HAP-1 (cell line): ENCODE measurements around the gene CTBP2.

ENCODE experiments used
- DNase-seq, 2 experiments: peaks; one replicate each; pipeline ENCODE4 v3.0.0-alpha.2; 2016 to 2020; ENCODE audit warnings: low spot score in 2 of 2
- H3K27me3 ChIP-seq: fragments of 250-450 bp; sonication (Bioruptor Pico); 2 replicates; pipeline ENCODE4 v1.5.1; 2020; ENCODE audit warnings: low read depth, mild to moderate bottlenecking, moderate library complexity
- H3K36me3 ChIP-seq: fragments of 250-450 bp; sonication (Bioruptor Pico); replicated peaks from 2 replicates; pipeline ENCODE4 v1.5.1; 2020; ENCODE audit warnings: mild to moderate bottlenecking
- H3K4me1 ChIP-seq: fragments of 250-450 bp; sonication (Bioruptor Pico); 2 replicates; pipeline ENCODE4 v1.5.1; 2020; ENCODE audit warnings: mild to moderate bottlenecking
- H3K4me3 ChIP-seq: fragments of 250-450 bp; sonication (Bioruptor Pico); 2 replicates; pipeline ENCODE4 v1.5.1; 2020; ENCODE audit warnings: mild to moderate bottlenecking, moderate library complexity
- H3K9me3 ChIP-seq: fragments of 250-450 bp; sonication (Bioruptor Pico); 2 replicates; pipeline ENCODE4 v1.5.1; 2020; ENCODE audit warnings: mild to moderate bottlenecking, moderate library complexity
- in situ Hi-C: fragments of 300-500 bp; cut with MboI; formaldehyde crosslinking; loops from 3 replicates; pipeline ENCODE4 v1.14.3; 2020; ENCODE audit warnings: low sequenced_read_pairs, inconsistent platforms, mixed read lengths

The CTBP2 gene

DNA sequence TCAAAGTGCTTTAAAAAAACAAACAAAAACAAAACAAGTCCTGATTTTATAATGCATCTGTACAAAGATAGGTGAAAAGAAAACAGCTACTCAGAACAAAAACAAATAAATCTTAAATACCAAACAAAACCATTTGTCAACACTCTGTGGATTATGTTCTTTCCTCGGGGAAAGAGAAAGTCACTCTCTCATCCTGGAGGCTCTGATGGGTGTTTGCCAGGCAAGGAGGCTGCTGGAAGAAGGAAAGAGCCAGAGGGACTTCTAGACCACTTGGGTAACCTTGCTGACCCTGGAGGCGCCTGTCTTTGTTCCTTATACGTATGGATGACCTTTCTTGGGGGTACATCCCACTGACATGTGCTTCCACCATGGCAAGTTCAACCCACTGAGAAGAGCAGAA, 125.7 kb downstream of the CTBP2 start:
- Histone ChIP-seq H3K36me3 (peaks cover 13% of the 10 kb centered on the region), H3K4me3 (no peak overlapping the region), H3K9me3 (no peaks in the 10 kb centered on the region), H3K27me3 (no peaks in the 10 kb centered on the region), H3K4me1 (peaks cover 40% of the 10 kb centered on the region)
- in situ Hi-C loops, result no loop called here
- no peak for DNase-seq

DNA sequence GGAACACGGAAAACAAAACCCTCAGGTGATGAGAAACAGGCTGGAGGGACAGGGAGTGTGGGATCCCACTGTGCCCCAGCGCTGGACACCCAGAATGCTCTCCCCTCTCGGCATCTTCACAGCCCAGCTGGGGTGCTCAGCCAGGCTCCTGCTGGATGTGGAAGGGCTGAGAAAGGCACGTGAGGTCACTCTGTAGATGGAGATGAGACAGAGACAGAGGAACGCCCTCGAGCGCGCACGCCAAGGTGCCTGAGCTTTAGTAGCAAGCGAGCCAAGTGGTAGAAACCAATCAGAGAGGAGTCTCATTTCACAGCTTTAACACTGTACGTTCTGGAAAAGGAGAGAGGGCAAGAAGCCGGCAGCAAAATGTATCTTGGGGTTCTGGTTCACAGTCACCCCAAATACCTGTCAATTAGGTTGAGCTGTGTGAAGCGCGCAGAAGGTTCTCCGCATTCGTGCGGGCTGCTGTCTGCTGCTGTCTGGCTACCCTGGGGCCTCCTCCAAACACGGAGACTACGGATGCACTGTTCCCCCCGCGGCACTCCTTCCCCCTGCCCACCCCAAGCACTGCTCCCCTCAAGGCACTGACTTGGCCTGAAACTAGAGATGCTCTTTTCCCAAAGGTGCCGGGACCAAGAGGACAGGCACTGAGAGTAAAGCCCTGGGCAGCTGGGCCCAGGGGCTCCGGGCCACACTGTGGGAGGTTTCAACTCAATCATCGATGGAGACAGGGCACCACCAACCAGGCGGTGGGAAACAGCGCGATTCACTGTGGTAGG, 127.0 kb downstream of the CTBP2 start:
- in situ Hi-C loops, result no loop called here
- DNase-seq, result no peak
- Histone ChIP-seq H3K27me3 (no peaks in the 10 kb centered on the region), H3K36me3 (peaks cover 12% of the 10 kb centered on the region), H3K4me1 (peaks cover 45% of the 10 kb centered on the region), H3K4me3 (no peak overlapping the region), H3K9me3 (no peaks in the 10 kb centered on the region)

DNA sequence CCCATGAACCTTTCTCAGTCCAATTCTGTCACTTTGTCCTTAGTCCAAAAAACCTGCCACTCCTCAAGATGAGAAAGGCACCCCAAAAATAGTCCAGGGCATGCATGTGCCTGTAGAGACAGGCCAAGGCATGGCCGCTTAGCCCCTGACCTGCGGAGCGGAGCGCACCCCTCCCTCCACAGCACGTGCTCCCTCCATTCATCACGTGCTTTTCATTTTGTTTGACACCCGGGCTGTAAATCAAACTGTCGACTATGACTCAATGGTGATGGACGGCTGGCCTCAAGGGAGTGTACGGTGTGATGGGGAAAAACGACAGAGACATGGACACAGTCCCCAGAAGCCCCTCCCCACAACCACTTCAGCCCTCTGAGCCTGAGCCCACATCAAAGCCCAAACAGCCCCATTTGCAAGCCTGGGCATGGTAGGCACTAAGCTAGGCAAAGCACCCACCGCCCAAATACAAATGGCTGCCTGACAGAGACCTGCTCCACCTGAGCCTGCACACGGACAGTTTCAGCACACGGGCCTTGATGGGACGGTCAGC, 127.8 kb downstream of the CTBP2 start:
- peaks cover 12% of the 10 kb centered on the region for H3K36me3 ChIP-seq
- peaks cover 42% of the 10 kb centered on the region for H3K4me1 ChIP-seq
- in situ Hi-C loops, result no loop called here
- no peaks in the 10 kb centered on the region for H3K27me3 ChIP-seq
- H3K4me3 ChIP-seq, result no peak overlapping the region
- no peaks in the 10 kb centered on the region for H3K9me3 ChIP-seq
- DNase-seq, result no peak

DNA sequence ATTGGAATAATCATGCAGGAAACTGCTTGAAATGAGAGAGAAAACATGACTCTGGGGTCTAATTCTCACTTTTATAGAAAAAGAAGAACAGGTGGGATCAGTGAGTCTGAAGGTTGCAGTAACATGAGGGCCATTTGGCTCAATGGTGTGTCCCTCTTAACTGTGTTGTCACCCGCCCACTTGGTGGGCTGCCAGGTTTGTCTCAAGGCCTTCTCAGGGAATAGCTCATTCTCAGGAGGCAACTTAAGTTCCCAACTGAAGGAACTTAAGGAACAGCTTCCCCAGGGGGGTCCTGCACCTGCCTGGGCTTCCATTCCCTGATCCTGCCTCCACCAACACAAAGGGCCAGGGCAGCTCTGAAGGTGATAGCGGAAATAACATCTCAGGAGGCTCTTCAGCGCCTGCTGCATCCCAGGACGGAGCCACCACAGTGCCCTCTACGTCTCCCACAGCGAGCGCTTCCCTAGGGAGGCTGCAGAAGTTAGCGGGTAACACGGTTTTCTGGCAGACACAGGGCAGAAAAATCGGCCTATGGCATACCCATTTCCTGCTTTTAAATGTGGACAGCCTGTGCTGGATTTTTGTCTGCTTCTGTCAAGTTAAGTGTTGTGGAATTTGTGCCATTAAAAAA, 129.7 kb downstream of the CTBP2 start:
- Histone ChIP-seq H3K9me3 (no peaks in the 10 kb centered on the region), H3K27me3 (no peaks in the 10 kb centered on the region), H3K4me3 (no peak overlapping the region), H3K4me1 (peaks cover 32% of the 10 kb centered on the region), H3K36me3 (peaks cover 6% of the 10 kb centered on the region)
- in situ Hi-C loops, result no loop called here
- peak in 1 of 2 experiments; percentile 14 for DNase-seq

GRCh38 chr10:125029584-125030242, 130.7 kb downstream of the CTBP2 start:
- in situ Hi-C loops, result no loop called here

GRCh38 chr10:125027871-125028869, 132.2 kb downstream of the CTBP2 start:
- in situ Hi-C loops, result no loop called here
- Histone ChIP-seq H3K27me3 (no peaks in the 10 kb centered on the region), H3K9me3 (no peaks in the 10 kb centered on the region), H3K4me1 (peaks cover 39% of the 10 kb centered on the region), H3K36me3 (peaks cover 6% of the 10 kb centered on the region), H3K4me3 (no peak overlapping the region)
- peak; percentile 62 to 77 for DNase-seq

More at GRCh38 chr10:125029584-125030242, 130.7 kb downstream of the CTBP2 start:
- Histone ChIP-seq H3K4me3 (no peak overlapping the region), H3K36me3 (peaks cover 6% of the 10 kb centered on the region), H3K27me3 (no peaks in the 10 kb centered on the region), H3K9me3 (no peaks in the 10 kb centered on the region), H3K4me1 (peaks cover 33% of the 10 kb centered on the region)
- DNase-seq, result no peak

DNA sequence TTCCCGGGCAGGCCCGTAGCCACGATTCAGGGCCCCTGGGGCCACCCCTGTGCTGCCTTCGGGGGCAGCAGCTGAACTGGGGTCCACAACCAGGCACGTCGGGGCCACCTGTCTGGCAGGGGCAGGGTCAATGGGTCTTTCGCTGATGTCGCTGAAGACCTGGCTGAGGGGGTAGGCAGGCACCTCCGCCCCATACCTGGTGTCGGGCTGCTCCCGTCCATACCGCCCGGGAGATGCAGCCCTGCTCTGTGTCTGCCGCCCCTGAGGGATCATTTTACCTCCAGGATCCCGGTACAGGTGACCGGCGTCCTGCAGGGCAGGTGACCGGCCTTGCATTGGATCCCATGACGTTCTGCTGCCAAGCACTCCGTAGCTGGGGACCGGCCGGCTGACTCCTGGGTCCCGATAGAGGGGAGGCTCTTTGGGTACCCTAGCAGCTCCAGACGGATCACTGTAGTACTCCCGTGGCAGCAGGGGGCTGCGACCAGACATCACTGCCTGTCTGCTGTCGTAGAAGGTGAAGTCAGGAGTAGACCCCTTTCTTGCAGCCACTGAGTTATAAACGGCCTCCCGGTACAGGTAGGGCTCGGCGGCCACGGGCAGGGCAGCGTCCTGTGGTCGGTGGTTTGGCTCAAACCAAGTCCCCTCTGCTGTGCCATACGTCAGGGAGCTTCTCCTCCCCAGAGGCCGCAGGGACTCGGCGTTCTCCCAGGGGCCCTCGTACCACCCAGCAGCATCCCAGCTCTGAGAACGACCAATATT, 133.2 kb downstream of the CTBP2 start:
- Histone ChIP-seq H3K36me3 (peaks cover 6% of the 10 kb centered on the region), H3K9me3 (no peaks in the 10 kb centered on the region), H3K4me1 (peaks cover 39% of the 10 kb centered on the region), H3K27me3 (no peaks in the 10 kb centered on the region), H3K4me3 (no peak overlapping the region)
- in situ Hi-C loops, result no loop called here
- DNase-seq, result no peak

DNA sequence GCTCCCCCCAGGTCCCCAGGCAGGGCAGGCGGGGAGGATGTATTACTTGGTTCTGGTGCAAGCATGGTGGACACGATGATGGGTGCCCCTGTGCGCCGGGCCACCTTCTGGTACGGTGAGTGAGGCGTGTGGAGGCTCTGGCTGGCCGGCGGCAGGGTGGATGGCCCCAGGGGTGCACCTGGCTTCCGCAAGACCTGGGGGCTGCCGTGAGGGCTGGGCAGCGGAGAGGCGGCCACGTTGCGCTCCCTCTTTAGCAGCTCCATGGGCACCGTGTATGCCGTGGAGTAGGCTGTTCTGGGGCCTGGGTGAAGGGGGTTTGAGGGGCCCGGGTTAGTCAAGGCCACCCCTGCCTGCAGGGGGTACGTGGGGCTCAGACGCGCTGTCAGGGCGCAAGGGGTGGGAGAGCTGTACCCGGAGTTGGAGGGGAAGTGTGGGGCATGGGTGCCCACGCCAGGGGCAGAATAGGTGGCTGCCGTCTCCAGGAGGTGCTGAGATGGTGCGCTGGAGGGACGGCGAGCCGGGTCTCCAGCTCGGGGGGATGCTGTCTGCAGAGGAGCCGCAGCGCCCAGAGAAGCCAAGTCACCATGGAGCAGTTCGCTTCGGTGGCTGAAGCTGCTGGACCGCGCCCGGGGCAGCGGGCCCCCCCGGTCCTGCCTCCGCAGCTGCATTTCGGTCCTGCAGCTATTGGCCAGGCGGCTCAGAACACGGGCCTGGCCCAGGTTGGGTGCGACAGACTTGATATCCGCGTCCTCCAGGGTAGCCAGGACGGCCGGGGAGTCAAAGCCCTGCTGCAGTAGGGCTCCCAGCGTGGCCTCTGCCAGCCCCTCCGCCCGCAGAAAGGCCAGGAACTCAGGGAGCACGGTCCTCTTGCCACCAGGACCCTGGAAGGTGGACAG, 134.1 kb downstream of the CTBP2 start:
- in situ Hi-C loops, result no loop called here
- DNase-seq, result no peak

GRCh38 chr10:125025341-125025740, 135.0 kb downstream of the CTBP2 start:
- H3K36me3 ChIP-seq, result peaks cover 6% of the 10 kb centered on the region
- DNase-seq, result no peak
- H3K4me1 ChIP-seq, result peaks cover 39% of the 10 kb centered on the region
- H3K27me3 ChIP-seq, result no peaks in the 10 kb centered on the region
- in situ Hi-C loops, result no loop called here
- no peak overlapping the region for H3K4me3 ChIP-seq
- H3K9me3 ChIP-seq, result no peaks in the 10 kb centered on the region

More for the DNA sequence above, 134.1 kb downstream of the CTBP2 start:
- Histone ChIP-seq H3K4me3 (no peak overlapping the region), H3K4me1 (peaks cover 39% of the 10 kb centered on the region), H3K36me3 (peaks cover 6% of the 10 kb centered on the region), H3K9me3 (no peaks in the 10 kb centered on the region), H3K27me3 (no peaks in the 10 kb centered on the region)

DNA sequence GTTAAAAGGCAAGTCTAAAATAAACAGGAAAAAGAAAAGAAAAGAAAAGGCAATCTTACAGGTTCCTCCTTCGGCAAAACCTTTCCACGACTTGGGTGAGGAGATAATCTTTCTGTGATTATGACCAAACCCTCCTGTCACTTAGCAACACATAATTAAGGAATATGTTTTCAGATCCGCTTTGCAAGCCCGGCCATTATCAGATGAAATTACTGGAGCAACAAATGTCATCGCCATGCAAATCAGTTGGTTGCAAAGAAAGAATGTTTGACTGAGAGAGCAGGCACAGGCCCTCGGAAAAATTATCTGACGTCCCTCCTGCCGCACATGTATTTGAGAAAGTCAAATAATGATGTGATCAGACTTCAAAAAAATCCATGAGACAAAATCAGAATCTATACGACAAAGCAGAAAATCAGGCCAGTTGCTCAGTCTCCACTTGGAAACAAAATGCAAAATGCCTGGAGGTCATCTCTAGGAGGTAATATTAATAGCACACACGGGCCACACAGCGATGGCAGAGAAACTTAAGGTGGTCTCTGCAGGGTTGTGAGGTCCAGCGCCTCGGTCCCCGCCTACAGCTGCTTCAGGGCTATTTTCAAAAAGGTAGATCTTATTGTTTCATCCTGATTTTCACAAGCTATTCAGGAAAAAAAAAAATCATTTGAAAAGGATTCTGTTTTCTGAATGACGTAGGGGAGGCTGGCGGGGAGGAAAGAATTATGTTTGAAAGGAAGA, 135.7 kb downstream of the CTBP2 start:
- in situ Hi-C loops, result no loop called here
- peak; percentile 36 to 58 for DNase-seq
- H3K4me1 ChIP-seq, result peaks cover 38% of the 10 kb centered on the region
- H3K9me3 ChIP-seq, result no peaks in the 10 kb centered on the region
- no peaks in the 10 kb centered on the region for H3K27me3 ChIP-seq
- H3K36me3 ChIP-seq, result peaks cover 3% of the 10 kb centered on the region
- H3K4me3 ChIP-seq, result no peak overlapping the region

DNA sequence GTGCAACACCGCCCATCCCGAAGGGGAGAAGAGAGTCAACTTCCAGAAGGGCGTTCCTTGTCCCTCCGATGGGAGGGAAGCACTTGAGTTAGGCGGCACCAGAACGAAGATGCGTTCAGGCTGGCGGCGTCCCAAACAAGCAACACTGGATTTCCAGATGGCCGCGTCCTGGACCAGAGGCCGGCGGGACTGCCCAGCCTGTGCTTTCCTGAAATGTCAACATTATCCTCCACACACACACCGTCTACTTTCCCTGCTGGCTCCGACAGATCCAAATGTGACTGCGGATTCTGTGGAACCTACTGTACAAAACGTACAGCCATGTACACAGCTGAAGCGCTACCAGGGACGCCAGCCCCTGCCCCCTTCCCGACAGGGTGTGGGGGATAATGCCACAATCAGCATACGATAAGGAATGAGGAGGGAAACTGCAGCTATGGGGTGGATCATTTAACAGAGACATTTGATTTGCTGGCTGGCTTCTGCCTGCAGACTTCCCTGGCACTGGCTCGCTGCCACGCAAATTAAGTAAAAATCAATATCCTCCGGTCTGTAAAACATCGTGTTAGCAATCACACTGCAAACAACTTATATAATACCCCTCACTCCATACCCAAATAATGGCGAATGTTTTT, 136.4 kb downstream of the CTBP2 start:
- peak in 1 of 2 experiments; percentile 52 for DNase-seq
- Histone ChIP-seq H3K27me3 (no peaks in the 10 kb centered on the region), H3K36me3 (no peaks in the 10 kb centered on the region; the same call in 1 of the 2 replicates), H3K4me3 (no peak overlapping the region), H3K9me3 (no peaks in the 10 kb centered on the region), H3K4me1 (peaks cover 32% of the 10 kb centered on the region)
- in situ Hi-C loops, result no loop called here
